ES-I3 (cell line): ENCODE results near the gene TPD52L1.

Experiments used
- H3K36me3 ChIP-seq: 2 replicates; pipeline ENCODE4 v1.6.1; 2013; ENCODE audit warnings: mild to moderate bottlenecking, low read length, control low read depth, moderate library complexity; ENCODE audit not compliant: insufficient read depth
- H3K4me1 ChIP-seq: 2 replicates; pipeline ENCODE4 v1.6.1; 2013; ENCODE audit warnings: mild to moderate bottlenecking, control low read depth, low read length; ENCODE audit not compliant: insufficient read depth
- H3K9ac ChIP-seq: 2 replicates; pipeline ENCODE4 v1.6.1; 2013; ENCODE audit warnings: low read depth, mild to moderate bottlenecking, low read length, moderate library complexity
- H3K9me3 ChIP-seq: 2 replicates; pipeline ENCODE4 v1.6.1; 2013; ENCODE audit warnings: mild to moderate bottlenecking, low read length, moderate library complexity; ENCODE audit not compliant: control insufficient read depth, insufficient read depth

TPD52L1 gene

DNA sequence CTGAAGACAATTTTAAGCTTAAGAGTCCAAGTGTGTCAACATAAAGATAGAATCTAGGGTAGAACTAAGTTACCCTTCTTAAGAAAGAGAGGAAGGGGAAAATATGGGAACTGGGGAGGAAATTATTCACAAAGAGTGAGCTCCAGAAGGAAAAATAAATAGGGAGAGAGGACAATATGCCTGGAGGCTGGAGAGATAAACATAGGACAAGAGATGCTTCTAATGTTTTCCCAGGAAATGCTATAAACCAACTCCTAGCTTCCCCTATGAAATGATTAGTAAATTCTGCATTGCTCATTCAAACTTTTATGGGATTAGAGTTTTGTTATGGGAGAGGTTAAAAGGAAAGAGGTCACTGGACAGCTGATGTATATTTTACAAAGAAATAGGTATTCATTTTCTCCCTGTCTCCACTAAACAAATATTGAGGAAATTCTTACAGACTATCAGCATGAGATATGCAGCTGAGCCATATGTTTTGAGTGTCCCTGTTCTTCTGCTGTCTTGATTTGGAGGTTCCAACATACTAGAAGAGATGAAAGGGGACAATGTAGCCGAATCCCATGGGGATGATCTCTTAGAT is 22.0 kb downstream of the TPD52L1 start:
- no peaks in the 10 kb centered on the region for H3K9me3 ChIP-seq
- H3K9ac ChIP-seq = no peak overlapping the region
- H3K36me3 ChIP-seq = no peaks in the 10 kb centered on the region
- no peaks in the 10 kb centered on the region for H3K4me1 ChIP-seq

- Histone ChIP-seq H3K4me1 (no peaks in the 10 kb centered on the region), H3K9me3 (no peaks in the 10 kb centered on the region), H3K9ac (no peak overlapping the region), H3K36me3 (no peaks in the 10 kb centered on the region)
Observed at GRCh38 chr6:125182237-125183008, 28.9 kb downstream of the TPD52L1 start.

DNA sequence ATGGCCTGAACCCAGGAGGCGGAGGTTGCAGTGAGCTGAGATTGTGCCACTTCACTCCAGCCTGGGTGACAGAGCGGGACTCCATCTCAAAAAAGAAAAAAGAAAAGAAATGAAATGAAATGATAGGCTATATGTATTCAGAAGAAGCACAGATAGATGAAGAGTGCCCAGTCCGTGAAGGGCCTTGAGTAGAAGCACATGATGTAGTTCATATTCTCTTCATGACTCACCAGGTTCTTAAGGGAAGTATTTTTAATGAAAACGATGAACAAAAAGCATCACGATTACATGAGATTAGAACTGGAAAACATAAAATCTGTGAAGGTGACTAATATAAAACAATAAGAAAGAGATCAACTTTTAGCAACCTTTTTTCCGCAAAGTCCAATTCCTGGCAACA is 29.8 kb downstream of the TPD52L1 start:
- H3K9me3 ChIP-seq = no peaks in the 10 kb centered on the region
- no peaks in the 10 kb centered on the region for H3K36me3 ChIP-seq
- H3K4me1 ChIP-seq = no peaks in the 10 kb centered on the region
- H3K9ac ChIP-seq = no peak overlapping the region

DNA sequence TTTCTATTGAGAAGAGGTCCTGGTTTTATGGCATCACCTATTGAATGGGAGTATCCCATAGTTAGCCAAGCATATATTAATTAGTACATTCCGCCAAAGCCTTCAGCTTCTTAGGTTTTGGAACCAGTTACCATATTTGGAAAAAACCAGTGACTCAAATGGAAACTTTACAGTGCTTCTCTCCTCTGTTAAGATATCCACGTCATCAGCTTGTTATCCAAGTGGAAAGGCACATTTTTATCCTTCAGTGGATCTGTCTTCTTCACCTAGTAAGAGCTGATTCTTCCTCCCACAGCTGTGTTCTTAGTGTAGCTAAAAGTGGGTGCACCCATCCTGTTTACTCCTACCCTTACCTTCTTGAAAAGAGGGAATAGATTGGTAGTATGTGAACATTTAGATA is 34.5 kb downstream of the TPD52L1 start:
- H3K9me3 ChIP-seq = no peaks in the 10 kb centered on the region
- H3K9ac ChIP-seq = no peak overlapping the region
- H3K36me3 ChIP-seq = no peaks in the 10 kb centered on the region
- H3K4me1 ChIP-seq = peaks cover 6% of the 10 kb centered on the region; the same call in 1 of the 2 replicates

GRCh38 chr6:125188594-125189203 is 35.1 kb downstream of the TPD52L1 start:
- no peaks in the 10 kb centered on the region for H3K36me3 ChIP-seq

DNA sequence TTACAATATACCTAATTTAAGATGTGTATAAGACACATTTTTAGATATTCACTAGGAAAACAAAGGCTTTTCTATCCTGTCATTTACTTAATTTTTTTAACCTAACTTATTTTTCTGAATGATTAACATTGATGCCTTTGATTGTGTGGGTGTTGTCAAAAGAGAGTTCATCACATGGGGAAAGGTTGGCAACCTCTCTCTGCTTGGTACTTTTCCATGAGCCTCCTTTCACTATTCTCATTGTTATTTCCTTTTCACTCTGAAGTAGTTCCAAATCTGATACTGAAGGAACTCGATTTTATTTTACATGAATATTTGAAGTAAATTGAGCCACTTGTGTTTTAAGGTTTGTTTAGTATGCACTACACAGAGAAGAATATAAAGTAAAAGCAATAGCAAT is 35.9 kb downstream of the TPD52L1 start:
- H3K4me1 ChIP-seq = peaks cover 6% of the 10 kb centered on the region; the same call in 1 of the 2 replicates
- H3K9ac ChIP-seq = no peak overlapping the region
- H3K36me3 ChIP-seq = no peaks in the 10 kb centered on the region
- H3K9me3 ChIP-seq = no peaks in the 10 kb centered on the region

More at GRCh38 chr6:125188594-125189203, 35.1 kb downstream of the TPD52L1 start:
- Histone ChIP-seq H3K4me1 (peaks cover 6% of the 10 kb centered on the region; the same call in 1 of the 2 replicates), H3K9me3 (no peaks in the 10 kb centered on the region), H3K9ac (no peak overlapping the region)

DNA sequence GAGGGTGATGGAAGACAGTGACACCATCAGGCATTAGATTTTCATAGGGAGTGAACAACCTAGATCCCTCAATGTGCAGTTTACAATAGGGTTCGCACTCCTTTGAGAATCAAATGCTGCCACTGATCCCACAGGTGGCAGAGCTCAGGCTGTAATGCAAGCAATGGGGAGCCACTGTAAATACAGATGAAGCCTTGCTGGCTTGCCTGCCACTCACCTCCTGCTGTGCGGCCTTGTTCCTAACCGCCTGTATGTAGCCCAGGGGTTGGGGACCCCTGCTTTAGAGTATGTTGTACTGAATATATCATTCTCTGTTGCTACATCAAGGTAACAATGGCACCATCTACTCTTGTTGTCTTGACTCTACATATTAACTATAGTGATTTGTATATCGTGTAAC is 37.1 kb downstream of the TPD52L1 start:
- no peaks in the 10 kb centered on the region for H3K9me3 ChIP-seq
- peaks cover 6% of the 10 kb centered on the region; the same call in 1 of the 2 replicates for H3K4me1 ChIP-seq

GRCh38 chr6:125191916-125192609 is 38.5 kb downstream of the TPD52L1 start:
- H3K4me1 ChIP-seq = peaks cover 6% of the 10 kb centered on the region; the same call in 1 of the 2 replicates

More for the DNA sequence above, 37.1 kb downstream of the TPD52L1 start:
- no peaks in the 10 kb centered on the region for H3K36me3 ChIP-seq
- H3K9ac ChIP-seq = no peak overlapping the region

GRCh38 chr6:125192610-125192930 is 39.0 kb downstream of the TPD52L1 start:
- H3K4me1 ChIP-seq = peaks cover 6% of the 10 kb centered on the region; the same call in 1 of the 2 replicates
- no peak overlapping the region for H3K9ac ChIP-seq
- H3K9me3 ChIP-seq = no peaks in the 10 kb centered on the region
- no peaks in the 10 kb centered on the region for H3K36me3 ChIP-seq

More at GRCh38 chr6:125191916-125192609, 38.5 kb downstream of the TPD52L1 start:
- H3K9ac ChIP-seq = no peak overlapping the region
- H3K36me3 ChIP-seq = no peaks in the 10 kb centered on the region
- H3K9me3 ChIP-seq = no peaks in the 10 kb centered on the region

DNA sequence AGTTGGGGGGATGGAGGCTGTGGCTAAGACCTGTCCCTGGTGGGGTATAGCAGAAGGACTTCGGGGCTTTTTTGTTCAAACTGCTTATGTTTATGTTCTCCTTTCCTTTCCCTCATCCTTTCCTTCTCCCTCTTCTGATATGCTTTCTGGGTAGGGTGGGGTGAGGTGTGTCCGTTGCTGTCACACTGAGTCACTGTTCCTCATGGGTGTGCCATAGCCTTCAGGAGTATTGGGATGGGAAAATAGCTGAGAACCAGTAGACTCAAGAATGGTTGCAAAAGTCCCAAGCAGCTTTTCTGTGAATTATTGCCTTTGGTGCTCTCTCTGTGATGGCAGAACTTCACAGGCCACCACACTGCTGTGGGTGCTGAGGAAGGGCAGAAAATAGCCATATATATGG is 39.6 kb downstream of the TPD52L1 start:
- H3K36me3 ChIP-seq = no peaks in the 10 kb centered on the region
- peaks cover 10% of the 10 kb centered on the region; the same call in 1 of the 2 replicates for H3K4me1 ChIP-seq
- no peaks in the 10 kb centered on the region for H3K9me3 ChIP-seq
- H3K9ac ChIP-seq = no peak overlapping the region

DNA sequence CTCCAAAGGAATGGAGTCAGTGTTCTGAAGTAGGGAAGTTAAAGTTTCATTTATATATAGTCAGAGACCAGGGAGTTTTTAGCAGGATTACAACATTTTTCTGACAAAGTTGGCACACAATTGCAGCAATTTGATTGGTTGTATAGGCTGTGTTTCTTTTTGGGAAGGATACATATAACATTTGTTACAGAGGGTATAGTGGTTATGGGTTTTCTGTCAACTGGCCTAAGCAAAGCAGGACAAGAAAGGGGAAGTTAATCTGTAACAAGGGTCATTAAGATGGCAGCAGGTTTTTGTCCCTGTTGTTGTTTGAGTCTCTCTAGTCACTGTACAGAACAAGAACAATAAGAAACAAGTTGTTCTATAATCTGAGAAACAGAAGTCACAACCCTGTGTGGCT is 41.4 kb downstream of the TPD52L1 start:
- H3K9ac ChIP-seq = no peak overlapping the region
- H3K36me3 ChIP-seq = no peaks in the 10 kb centered on the region
- no peaks in the 10 kb centered on the region for H3K9me3 ChIP-seq
- peaks cover 11% of the 10 kb centered on the region; the same call in 1 of the 2 replicates for H3K4me1 ChIP-seq

- H3K4me1 ChIP-seq = peaks cover 11% of the 10 kb centered on the region; the same call in 1 of the 2 replicates
- no peak overlapping the region for H3K9ac ChIP-seq
- no peaks in the 10 kb centered on the region for H3K9me3 ChIP-seq
- H3K36me3 ChIP-seq = no peaks in the 10 kb centered on the region
Observed at GRCh38 chr6:125195526-125195925, 42.0 kb downstream of the TPD52L1 start.

DNA sequence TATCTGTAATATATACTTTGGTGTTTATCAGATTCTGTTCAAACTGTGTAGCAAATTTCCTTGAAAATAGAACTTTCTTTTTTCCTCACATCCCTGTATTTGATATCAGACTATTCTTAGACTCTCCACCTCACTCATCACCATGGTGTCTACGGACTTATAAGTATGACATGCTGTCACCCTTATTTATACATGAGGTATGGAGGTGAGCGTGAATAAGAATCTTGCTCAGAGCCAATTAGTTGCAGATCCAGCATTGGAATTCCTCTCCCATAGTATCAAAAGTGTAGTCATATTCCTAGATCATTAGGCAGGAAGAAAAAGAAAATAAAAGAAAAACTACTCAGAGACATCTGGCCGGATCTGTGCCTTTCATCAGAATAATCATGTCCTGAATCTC is 43.0 kb downstream of the TPD52L1 start:
- Histone ChIP-seq H3K9ac (no peak overlapping the region), H3K4me1 (peaks cover 9% of the 10 kb centered on the region; the same call in 1 of the 2 replicates), H3K9me3 (no peaks in the 10 kb centered on the region), H3K36me3 (no peaks in the 10 kb centered on the region)

GRCh38 chr6:125197795-125198269 is 44.3 kb downstream of the TPD52L1 start:
- Histone ChIP-seq H3K36me3 (no peaks in the 10 kb centered on the region), H3K9me3 (no peaks in the 10 kb centered on the region), H3K9ac (no peak overlapping the region), H3K4me1 (peaks cover 5% of the 10 kb centered on the region; the same call in 1 of the 2 replicates)
